ENCODE measurements around the gene HSPB7.
A peak's percentile ranks its signal among the peaks of the same experiment; 100 is the strongest.

The HSPB7 gene

GRCh38 chr1:16009678-16010077 is 8.2 kb downstream of the HSPB7 start:
- H3K4me3 ChIP-seq (ENCODE audit: low read length, poor library complexity, severe bottlenecking): no peak overlapping the region
- H3K9me2 ChIP-seq (replicated peaks; ENCODE audit: low read depth, low read length): no peaks in the 10 kb centered on the region
- H3K9me3 ChIP-seq (ENCODE audit: insufficient read depth, low read depth, low read length): no peaks in the 10 kb centered on the region
- no peaks in the 10 kb centered on the region for H3K36me3 ChIP-seq (ENCODE audit: insufficient read depth, low read length)
- H3F3A ChIP-seq (ENCODE audit: low read depth): no peaks in the 10 kb centered on the region
- no peak overlapping the region for H2AFZ ChIP-seq (ENCODE audit: low read length)
- H3K27me3 ChIP-seq (ENCODE audit: insufficient read depth, low read length, poor library complexity, severe bottlenecking): no peaks in the 10 kb centered on the region
- H3K9ac ChIP-seq (ENCODE audit: low read depth, low read length, poor library complexity, severe bottlenecking): no peak overlapping the region
- H4K20me1 ChIP-seq (ENCODE audit: insufficient read depth, low read length, poor library complexity, severe bottlenecking): no peaks in the 10 kb centered on the region
- no peaks in the 10 kb centered on the region for H3K79me2 ChIP-seq (ENCODE audit: insufficient read depth, low read length)
- no peak overlapping the region for H3K4me2 ChIP-seq (ENCODE audit: low read depth, low read length, poor library complexity, severe bottlenecking)
- no peaks in the 10 kb centered on the region for H3K4me1 ChIP-seq (ENCODE audit: insufficient read depth, low read length, poor library complexity, severe bottlenecking)
- TF ChIP-seq EZH2phosphoT487 (IDR thresholded peaks at IDR 0.05; ENCODE audit: borderline replicate concordance) (no peak), CTCF (conservative IDR thresholded peaks at IDR 0.05; ENCODE audit: low read length) (no peak)

GRCh38 chr1:16009030-16009460 is 8.8 kb downstream of the HSPB7 start:
- Histone ChIP-seq H3K4me1 (ENCODE audit: insufficient read depth, low read length, poor library complexity, severe bottlenecking) (no peaks in the 10 kb centered on the region), H4K20me1 (ENCODE audit: insufficient read depth, low read length, poor library complexity, severe bottlenecking) (no peaks in the 10 kb centered on the region), H3K79me2 (ENCODE audit: insufficient read depth, low read length) (no peaks in the 10 kb centered on the region), H3K4me2 (ENCODE audit: low read depth, low read length, poor library complexity, severe bottlenecking) (no peak overlapping the region), H2AFZ (ENCODE audit: low read length) (no peak overlapping the region), H3K4me3 (ENCODE audit: low read length, poor library complexity, severe bottlenecking) (no peak overlapping the region), H3K9ac (ENCODE audit: low read depth, low read length, poor library complexity, severe bottlenecking) (no peak overlapping the region), H3K36me3 (ENCODE audit: insufficient read depth, low read length) (no peaks in the 10 kb centered on the region), H3F3A (ENCODE audit: low read depth) (no peaks in the 10 kb centered on the region), H3K9me2 (replicated peaks; ENCODE audit: low read depth, low read length) (no peaks in the 10 kb centered on the region), H3K27me3 (ENCODE audit: insufficient read depth, low read length, poor library complexity, severe bottlenecking) (no peaks in the 10 kb centered on the region), H3K9me3 (ENCODE audit: insufficient read depth, low read depth, low read length) (no peaks in the 10 kb centered on the region)
- peak; percentile 99 for TF ChIP-seq CTCF (conservative IDR thresholded peaks at IDR 0.05; ENCODE audit: low read length)
- no peak for TF ChIP-seq EZH2phosphoT487 (IDR thresholded peaks at IDR 0.05; ENCODE audit: borderline replicate concordance)

GRCh38 chr1:16007671-16008341 is 10.0 kb downstream of the HSPB7 start:
- H3F3A ChIP-seq (ENCODE audit: low read depth): no peaks in the 10 kb centered on the region
- no peak overlapping the region for H2AFZ ChIP-seq (ENCODE audit: low read length)
- no peaks in the 10 kb centered on the region for H3K4me1 ChIP-seq (ENCODE audit: insufficient read depth, low read length, poor library complexity, severe bottlenecking)
- H3K9ac ChIP-seq (ENCODE audit: low read depth, low read length, poor library complexity, severe bottlenecking): no peak overlapping the region
- no peaks in the 10 kb centered on the region for H3K36me3 ChIP-seq (ENCODE audit: insufficient read depth, low read length)
- TF ChIP-seq CTCF (conservative IDR thresholded peaks at IDR 0.05; ENCODE audit: low read length): no peak
- no peak for TF ChIP-seq EZH2phosphoT487 (IDR thresholded peaks at IDR 0.05; ENCODE audit: borderline replicate concordance)
- H3K4me2 ChIP-seq (ENCODE audit: low read depth, low read length, poor library complexity, severe bottlenecking): no peak overlapping the region
- no peaks in the 10 kb centered on the region for H3K27me3 ChIP-seq (ENCODE audit: insufficient read depth, low read length, poor library complexity, severe bottlenecking)
- no peaks in the 10 kb centered on the region for H4K20me1 ChIP-seq (ENCODE audit: insufficient read depth, low read length, poor library complexity, severe bottlenecking)
- no peaks in the 10 kb centered on the region for H3K9me2 ChIP-seq (replicated peaks; ENCODE audit: low read depth, low read length)
- no peak overlapping the region for H3K4me3 ChIP-seq (ENCODE audit: low read length, poor library complexity, severe bottlenecking)
- no peaks in the 10 kb centered on the region for H3K79me2 ChIP-seq (ENCODE audit: insufficient read depth, low read length)
- no peaks in the 10 kb centered on the region for H3K9me3 ChIP-seq (ENCODE audit: insufficient read depth, low read depth, low read length)

All from Loucy (cell line).